IPS-15b (cell line): Measurements from ENCODE around the gene HOXB1.

ENCODE experiments used
- H3K27me3 ChIP-seq: one replicate; pipeline ENCODE4 v1.6.1; 2013; ENCODE audit warnings: low read length; ENCODE audit not compliant: control insufficient read depth, insufficient read depth
- H3K36me3 ChIP-seq: one replicate; pipeline ENCODE4 v1.6.1; 2013; ENCODE audit warnings: low read length; ENCODE audit not compliant: control insufficient read depth, insufficient read depth
- H3K4me1 ChIP-seq: one replicate; pipeline ENCODE4 v1.6.1; 2013; ENCODE audit warnings: mild to moderate bottlenecking, low read length; ENCODE audit not compliant: control insufficient read depth, insufficient read depth
- H3K4me3 ChIP-seq: one replicate; pipeline ENCODE4 v1.5.1; 2013; ENCODE audit warnings: low read depth, low read length
- H3K9ac ChIP-seq: one replicate; pipeline ENCODE4 v1.6.1; 2013; ENCODE audit warnings: low read depth, mild to moderate bottlenecking, low read length
- H3K9me3 ChIP-seq: one replicate; pipeline ENCODE4 v1.6.1; 2013; ENCODE audit warnings: mild to moderate bottlenecking, low read length; ENCODE audit not compliant: control insufficient read depth, insufficient read depth

The HOXB1 gene

GRCh38 chr17:48502901-48503300 lies 27.9 kb downstream of the HOXB1 start:
- H3K9ac ChIP-seq = no peak overlapping the region
- H3K36me3 ChIP-seq = no peaks in the 10 kb centered on the region
- peaks cover 4% of the 10 kb centered on the region for H3K4me1 ChIP-seq
- no peak overlapping the region for H3K4me3 ChIP-seq
- peaks cover 48% of the 10 kb centered on the region for H3K27me3 ChIP-seq
- H3K9me3 ChIP-seq = no peaks in the 10 kb centered on the region

GRCh38 chr17:48502312-48502711 lies 28.5 kb downstream of the HOXB1 start:
- Histone ChIP-seq H3K9ac (no peak overlapping the region), H3K36me3 (no peaks in the 10 kb centered on the region), H3K9me3 (no peaks in the 10 kb centered on the region), H3K4me1 (peaks cover 4% of the 10 kb centered on the region), H3K27me3 (peaks cover 51% of the 10 kb centered on the region), H3K4me3 (no peak overlapping the region)

GRCh38 chr17:48500435-48501426 lies 30.1 kb downstream of the HOXB1 start:
- H3K4me3 ChIP-seq = no peak overlapping the region
- H3K9ac ChIP-seq = no peak overlapping the region
- H3K4me1 ChIP-seq = peaks cover 4% of the 10 kb centered on the region
- no peaks in the 10 kb centered on the region for H3K36me3 ChIP-seq
- peaks cover 57% of the 10 kb centered on the region for H3K27me3 ChIP-seq
- no peaks in the 10 kb centered on the region for H3K9me3 ChIP-seq

- no peak overlapping the region for H3K9ac ChIP-seq
- H3K4me3 ChIP-seq = no peak overlapping the region
- H3K36me3 ChIP-seq = no peaks in the 10 kb centered on the region
- peaks cover 64% of the 10 kb centered on the region for H3K27me3 ChIP-seq
- peaks cover 4% of the 10 kb centered on the region for H3K4me1 ChIP-seq
- no peaks in the 10 kb centered on the region for H3K9me3 ChIP-seq
Observed at GRCh38 chr17:48499735-48500434, 30.9 kb downstream of the HOXB1 start.

GRCh38 chr17:48499248-48499647 lies 31.6 kb downstream of the HOXB1 start:
- H3K27me3 ChIP-seq = peaks cover 71% of the 10 kb centered on the region
- H3K36me3 ChIP-seq = no peaks in the 10 kb centered on the region
- H3K9ac ChIP-seq = no peak overlapping the region
- H3K9me3 ChIP-seq = no peaks in the 10 kb centered on the region
- peaks cover 4% of the 10 kb centered on the region for H3K4me1 ChIP-seq
- H3K4me3 ChIP-seq = no peak overlapping the region

- H3K4me1 ChIP-seq = peaks cover 2% of the 10 kb centered on the region
- H3K9me3 ChIP-seq = no peaks in the 10 kb centered on the region
- no peak overlapping the region for H3K9ac ChIP-seq
- peaks cover 78% of the 10 kb centered on the region for H3K27me3 ChIP-seq
- H3K36me3 ChIP-seq = no peaks in the 10 kb centered on the region
- no peak overlapping the region for H3K4me3 ChIP-seq
Observed at GRCh38 chr17:48498164-48498850, 32.5 kb downstream of the HOXB1 start.

GRCh38 chr17:48497103-48497502 lies 33.7 kb downstream of the HOXB1 start:
- peaks cover 79% of the 10 kb centered on the region for H3K27me3 ChIP-seq
- H3K4me3 ChIP-seq = no peak overlapping the region
- H3K4me1 ChIP-seq = peaks cover 2% of the 10 kb centered on the region

GRCh38 chr17:48494335-48494734 lies 36.5 kb downstream of the HOXB1 start:
- no peak overlapping the region for H3K9ac ChIP-seq
- H3K4me3 ChIP-seq = no peak overlapping the region
- no peaks in the 10 kb centered on the region for H3K9me3 ChIP-seq
- peaks cover 1% of the 10 kb centered on the region for H3K4me1 ChIP-seq
- H3K36me3 ChIP-seq = no peaks in the 10 kb centered on the region
- H3K27me3 ChIP-seq = peaks cover 75% of the 10 kb centered on the region

More at GRCh38 chr17:48497103-48497502, 33.7 kb downstream of the HOXB1 start:
- Histone ChIP-seq H3K9me3 (no peaks in the 10 kb centered on the region), H3K36me3 (no peaks in the 10 kb centered on the region), H3K9ac (no peak overlapping the region)

- H3K36me3 ChIP-seq = no peaks in the 10 kb centered on the region
- peaks cover 66% of the 10 kb centered on the region for H3K27me3 ChIP-seq
- H3K9me3 ChIP-seq = no peaks in the 10 kb centered on the region
- H3K4me3 ChIP-seq = peak overlapping the region; percentile 64
- H3K9ac ChIP-seq = no peak overlapping the region
- peaks cover 2% of the 10 kb centered on the region for H3K4me1 ChIP-seq
Observed at GRCh38 chr17:48492401-48493298, 38.2 kb downstream of the HOXB1 start.

GRCh38 chr17:48491527-48492273 lies 39.1 kb downstream of the HOXB1 start:
- H3K27me3 ChIP-seq = peaks cover 57% of the 10 kb centered on the region
- H3K4me3 ChIP-seq = no peak overlapping the region
- no peaks in the 10 kb centered on the region for H3K36me3 ChIP-seq
- H3K9ac ChIP-seq = no peak overlapping the region
- peaks cover 2% of the 10 kb centered on the region for H3K4me1 ChIP-seq
- H3K9me3 ChIP-seq = no peaks in the 10 kb centered on the region
